GM10266 (cell line): Measurements from ENCODE around the gene SCAF11.
A peak's percentile ranks its signal among the peaks of the same experiment; 100 is the strongest.

ENCODE experiments used
- DNase-seq: peaks from one replicate; pipeline ENCODE4 v3.0.0; 2012; ENCODE audit errors: extremely low spot score
- TF ChIP-seq, protein P1 (sequence below): IDR thresholded peaks from 2 replicates; pipeline ENCODE4 v1.5.1; 2012; ENCODE audit warnings: mild to moderate bottlenecking, low read depth; ENCODE audit not compliant: control insufficient read depth, insufficient read depth; ENCODE audit errors: missing control alignments

SCAF11 gene

DNA sequence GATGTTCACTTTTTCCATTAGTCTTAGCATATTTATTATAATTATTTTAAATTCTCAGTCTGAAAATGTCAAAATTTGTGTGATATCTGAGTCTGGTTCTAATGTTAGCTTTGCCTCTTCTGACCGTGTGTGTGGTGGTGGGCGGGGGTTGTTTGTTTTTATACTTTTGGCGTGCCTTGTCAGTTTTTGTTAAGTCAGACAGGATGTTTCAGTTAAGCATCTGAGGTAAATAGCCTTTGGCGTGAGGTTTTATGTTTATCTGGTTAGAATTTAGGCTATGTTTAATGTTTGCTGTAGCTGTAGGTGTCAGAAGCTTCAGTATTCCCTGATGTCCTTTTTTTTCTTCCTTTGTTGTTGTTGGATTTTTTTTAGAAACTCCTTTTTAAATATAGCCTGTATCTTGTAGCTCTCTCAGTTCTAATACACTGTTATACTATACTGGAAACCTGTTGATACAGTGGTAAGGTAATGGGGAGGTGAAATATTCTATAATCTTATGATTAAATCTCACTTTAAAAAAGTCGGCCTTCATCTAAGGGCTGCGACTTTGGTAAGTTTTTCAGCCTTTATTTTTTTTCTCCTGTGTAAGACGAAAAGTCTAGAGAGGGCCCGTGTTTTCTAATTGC lies 111.6 kb downstream of the SCAF11 start:
- TF ChIP-seq, protein P1, sequence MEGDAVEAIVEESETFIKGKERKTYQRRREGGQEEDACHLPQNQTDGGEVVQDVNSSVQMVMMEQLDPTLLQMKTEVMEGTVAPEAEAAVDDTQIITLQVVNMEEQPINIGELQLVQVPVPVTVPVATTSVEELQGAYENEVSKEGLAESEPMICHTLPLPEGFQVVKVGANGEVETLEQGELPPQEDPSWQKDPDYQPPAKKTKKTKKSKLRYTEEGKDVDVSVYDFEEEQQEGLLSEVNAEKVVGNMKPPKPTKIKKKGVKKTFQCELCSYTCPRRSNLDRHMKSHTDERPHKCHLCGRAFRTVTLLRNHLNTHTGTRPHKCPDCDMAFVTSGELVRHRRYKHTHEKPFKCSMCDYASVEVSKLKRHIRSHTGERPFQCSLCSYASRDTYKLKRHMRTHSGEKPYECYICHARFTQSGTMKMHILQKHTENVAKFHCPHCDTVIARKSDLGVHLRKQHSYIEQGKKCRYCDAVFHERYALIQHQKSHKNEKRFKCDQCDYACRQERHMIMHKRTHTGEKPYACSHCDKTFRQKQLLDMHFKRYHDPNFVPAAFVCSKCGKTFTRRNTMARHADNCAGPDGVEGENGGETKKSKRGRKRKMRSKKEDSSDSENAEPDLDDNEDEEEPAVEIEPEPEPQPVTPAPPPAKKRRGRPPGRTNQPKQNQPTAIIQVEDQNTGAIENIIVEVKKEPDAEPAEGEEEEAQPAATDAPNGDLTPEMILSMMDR: no peak
- peak; percentile 10 for DNase-seq

DNA sequence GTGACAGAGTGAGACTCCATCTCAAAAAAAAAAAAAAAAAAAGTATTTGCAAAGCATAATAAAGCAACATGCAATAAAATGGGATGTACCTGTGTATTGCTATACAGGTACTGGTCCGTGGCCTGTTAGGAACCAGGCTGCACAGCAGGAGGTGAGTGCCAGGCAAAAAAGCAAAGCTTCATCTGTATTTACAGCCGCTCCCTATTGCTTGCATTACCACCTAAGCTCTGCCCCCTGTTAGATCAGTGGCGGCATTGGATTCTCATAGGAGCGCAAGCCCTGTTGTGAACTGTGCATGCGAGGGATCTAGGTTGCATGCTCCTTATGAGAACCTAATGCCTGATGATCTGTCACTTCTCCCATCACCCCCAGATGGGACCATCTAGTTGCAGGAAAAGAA lies 113.3 kb downstream of the SCAF11 start:
- TF ChIP-seq, protein P1: no peak

DNA sequence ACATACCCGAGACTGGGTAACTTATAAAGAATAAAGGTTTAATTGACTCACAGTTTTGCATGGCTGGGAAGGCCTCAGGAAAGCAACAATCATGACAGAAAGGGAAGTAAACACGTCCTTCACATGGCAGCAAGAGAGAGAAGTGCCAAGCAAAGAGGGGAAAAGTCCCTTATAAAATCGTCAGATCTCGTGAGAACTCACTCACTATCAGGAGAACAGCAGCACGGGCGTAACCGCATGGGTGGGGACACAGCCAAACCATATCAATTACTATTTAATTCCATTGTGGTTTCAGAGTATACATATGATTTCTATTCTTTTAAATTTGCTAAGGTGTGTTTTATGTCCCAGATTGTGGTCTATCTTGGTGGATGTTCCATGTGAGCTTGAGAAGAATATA lies 117.9 kb downstream of the SCAF11 start:
- TF ChIP-seq, protein P1: no peak
- DNase-seq: no peak

More for the DNA sequence above, 113.3 kb downstream of the SCAF11 start:
- DNase-seq: no peak
